HG03280 (cell line): ENCODE data around the gene TRAFD1.

ENCODE experiments used
- ATAC-seq: cut with Tn5 transposase; IDR thresholded peaks from one replicate; pipeline ENCODE4 v1.9.1; 2021; ENCODE audit warnings: mild to moderate bottlenecking, moderate library complexity; ENCODE audit not compliant: unreplicated experiment

TRAFD1 gene

DNA sequence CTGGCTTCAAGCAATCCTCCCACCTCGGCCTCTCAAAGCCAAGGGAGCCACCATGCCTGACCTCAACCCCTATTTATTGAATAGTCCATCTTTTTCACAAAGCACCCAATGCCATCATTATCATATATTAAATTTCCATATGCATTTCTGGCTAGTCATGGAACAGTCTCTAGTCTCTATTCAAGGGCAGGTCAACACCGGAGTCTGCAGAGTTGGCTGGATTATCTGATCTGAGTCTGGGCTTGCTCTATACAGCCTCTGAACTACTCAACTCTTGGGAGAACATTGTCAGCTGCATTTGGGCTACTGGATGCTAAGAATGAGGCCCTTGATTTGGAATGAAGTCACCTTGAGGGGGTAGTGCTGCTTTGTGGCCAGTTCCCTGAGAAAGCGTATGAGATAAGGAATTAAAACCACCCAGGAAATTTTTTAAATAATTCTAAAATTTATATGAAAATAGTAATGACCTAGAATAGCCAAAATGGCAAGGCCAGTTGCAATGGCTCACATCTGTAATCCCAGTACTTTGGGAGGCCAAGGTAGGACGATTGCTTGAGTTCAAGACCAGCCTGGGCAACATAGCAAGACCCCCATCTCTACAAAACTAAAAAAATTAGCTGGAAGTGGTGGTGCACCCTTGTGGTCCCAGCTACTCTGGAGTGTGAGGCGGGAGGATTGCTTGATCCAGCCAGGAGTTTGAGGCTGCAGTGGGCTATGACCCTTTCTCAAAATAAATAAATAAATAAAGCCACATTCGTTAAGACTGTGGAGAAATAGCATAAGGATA is 9.9 kb upstream of the TRAFD1 start:
- ATAC-seq = no peak

GRCh38 chr12:112116232-112117060 is 8.9 kb upstream of the TRAFD1 start:
- ATAC-seq = no peak

GRCh38 chr12:112117685-112118084 is 7.7 kb upstream of the TRAFD1 start:
- no peak for ATAC-seq

DNA sequence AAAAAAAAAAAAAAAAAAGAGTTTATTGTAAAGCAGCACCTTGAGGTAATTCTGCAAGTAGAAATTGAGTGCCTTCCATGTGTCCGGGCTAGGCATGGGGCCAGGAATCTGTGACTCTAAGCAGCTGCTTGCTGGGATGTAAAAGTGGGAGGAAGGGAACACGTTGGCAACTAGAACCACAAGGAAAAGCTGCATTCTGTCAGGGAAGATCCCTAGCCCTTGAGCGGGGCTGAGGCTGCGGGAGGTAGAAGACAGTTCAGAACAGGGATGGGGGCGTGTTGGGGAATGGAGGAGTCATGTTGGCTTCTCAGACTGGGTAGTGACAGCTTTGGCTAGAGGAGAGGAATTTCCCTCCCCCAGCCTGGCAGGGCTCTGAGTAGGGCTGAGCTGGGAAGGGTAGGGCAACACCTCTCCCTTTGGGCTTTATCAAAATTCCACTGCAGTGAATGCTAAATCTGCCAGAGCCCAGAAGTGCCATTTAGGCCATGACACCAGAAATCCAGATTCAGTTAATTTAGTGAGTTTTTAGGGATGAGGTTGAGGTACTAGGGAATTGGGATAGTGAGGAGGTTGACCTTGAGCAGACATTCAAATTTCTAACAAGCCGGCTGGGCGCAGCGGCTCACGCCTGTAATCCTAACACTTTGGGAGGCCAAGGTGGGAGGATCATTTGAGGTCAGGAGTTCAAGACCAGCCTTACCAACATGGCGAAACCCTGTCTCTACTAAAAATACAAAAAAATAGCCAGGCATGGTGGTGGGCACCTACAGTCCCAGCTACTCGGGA is 3.4 kb upstream of the TRAFD1 start:
- ATAC-seq = no peak

- ATAC-seq = no peak
Observed at GRCh38 chr12:112122823-112123690, 2.3 kb upstream of the TRAFD1 start.

DNA sequence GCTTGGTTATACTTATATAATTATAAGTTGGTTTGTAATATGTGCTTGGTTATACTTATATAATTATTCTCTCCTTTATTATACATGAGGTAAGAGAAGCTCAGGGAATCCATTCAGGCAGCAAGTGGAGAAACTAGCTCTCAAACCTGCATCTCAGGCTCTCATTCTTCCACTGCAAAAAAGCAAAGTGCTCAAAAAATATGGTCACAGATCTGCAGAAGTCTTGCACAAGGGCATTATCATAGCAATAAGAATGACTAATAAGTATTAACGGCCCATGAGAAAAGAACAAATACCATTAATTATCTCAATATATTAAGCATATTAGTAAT is 476 bp upstream of the TRAFD1 start:
- ATAC-seq = no peak

GRCh38 chr12:112126000-112126438 is 659 bp downstream of the TRAFD1 start:
- no peak for ATAC-seq

DNA sequence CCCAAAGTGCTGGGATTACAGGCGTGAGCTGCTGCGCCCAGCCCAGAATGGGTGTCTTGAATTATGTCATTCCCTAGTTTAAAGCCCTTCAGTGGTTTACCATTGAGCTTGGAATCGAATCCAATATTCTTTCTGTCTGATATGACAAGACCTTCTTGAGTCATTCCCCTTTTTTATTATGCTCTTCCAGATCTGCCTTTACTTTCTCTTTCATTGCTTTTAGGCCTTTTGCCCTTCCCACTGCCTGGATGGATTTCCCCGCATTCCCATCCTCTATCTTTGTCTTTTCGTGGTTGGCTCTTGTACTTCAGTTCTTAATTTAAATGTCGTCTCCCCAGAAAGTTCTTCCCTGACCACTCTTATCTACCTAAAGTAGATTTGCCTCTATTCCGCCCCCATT is 1.6 kb downstream of the TRAFD1 start:
- no peak for ATAC-seq

DNA sequence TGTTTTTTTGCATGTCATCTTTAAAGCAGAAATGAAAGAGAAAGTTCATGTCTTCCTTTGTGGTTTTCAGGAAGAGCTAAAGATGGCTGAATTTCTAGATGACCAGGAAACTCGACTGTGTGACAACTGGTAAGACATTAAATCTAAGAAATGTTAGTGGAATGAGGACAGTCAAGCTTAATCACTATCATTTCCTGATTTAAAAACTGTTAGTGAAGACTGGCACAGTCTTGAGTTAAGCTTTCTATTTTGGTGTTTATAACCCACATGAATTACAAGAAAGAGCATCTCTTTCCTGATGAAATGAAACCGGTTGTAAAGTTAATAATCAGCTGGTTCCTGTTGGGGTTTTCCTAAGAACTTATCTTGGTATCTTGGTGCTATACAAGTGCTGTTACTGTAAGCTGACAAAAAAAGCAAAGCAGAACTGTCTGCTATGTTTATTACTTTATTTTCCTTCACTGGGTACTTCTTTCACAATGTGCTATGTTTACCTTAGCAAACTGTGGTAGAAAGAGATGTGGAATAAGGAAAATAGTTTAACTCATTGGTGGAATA is 5.2 kb downstream of the TRAFD1 start:
- ATAC-seq = no peak

DNA sequence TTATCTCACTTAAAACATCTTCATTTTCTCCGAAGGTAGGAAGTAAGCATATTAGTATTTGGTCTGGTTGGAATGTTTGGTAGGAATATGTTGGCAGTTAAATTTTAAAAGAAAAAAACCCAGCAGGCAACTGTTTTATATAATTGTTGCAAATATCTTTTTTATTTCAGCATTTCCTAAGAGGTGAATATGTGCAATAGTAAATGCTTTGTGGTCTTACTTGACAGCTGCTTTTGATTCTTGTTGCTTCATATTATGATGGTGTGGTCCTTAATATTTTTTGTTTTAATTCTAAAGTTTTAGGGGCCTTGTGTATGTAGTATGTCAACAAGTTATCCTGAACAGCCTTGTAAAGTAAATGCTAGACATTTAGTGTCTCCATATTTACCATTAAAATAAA is 6.3 kb downstream of the TRAFD1 start:
- ATAC-seq = no peak

GRCh38 chr12:112133418-112133817 is 8.1 kb downstream of the TRAFD1 start:
- ATAC-seq = no peak

DNA sequence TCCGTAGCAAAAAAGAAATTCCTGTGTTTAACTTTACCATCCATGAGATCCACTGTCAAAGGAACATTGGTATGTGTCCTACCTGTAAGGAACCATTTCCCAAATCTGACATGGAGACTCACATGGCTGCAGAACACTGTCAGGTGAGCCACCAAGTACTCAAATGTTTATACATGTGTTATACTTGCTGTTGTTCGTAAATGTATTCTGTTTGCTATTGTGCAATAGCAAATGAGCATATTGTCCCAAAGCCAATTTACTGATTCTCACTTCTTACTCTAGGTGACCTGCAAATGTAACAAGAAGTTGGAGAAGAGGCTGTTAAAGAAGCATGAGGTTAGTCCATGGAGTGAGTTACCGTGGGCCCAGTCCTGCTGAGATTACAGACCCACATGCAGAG is 9.4 kb downstream of the TRAFD1 start:
- no peak for ATAC-seq

GRCh38 chr12:112140728-112141127 is 15.4 kb downstream of the TRAFD1 start:
- ATAC-seq = no peak

- no peak for ATAC-seq
Observed at GRCh38 chr12:112146123-112146522, 20.8 kb downstream of the TRAFD1 start.

GRCh38 chr12:112148031-112148513 is 22.7 kb downstream of the TRAFD1 start:
- no peak for ATAC-seq

- no peak for ATAC-seq
Observed at GRCh38 chr12:112149596-112149995, 24.2 kb downstream of the TRAFD1 start.

DNA sequence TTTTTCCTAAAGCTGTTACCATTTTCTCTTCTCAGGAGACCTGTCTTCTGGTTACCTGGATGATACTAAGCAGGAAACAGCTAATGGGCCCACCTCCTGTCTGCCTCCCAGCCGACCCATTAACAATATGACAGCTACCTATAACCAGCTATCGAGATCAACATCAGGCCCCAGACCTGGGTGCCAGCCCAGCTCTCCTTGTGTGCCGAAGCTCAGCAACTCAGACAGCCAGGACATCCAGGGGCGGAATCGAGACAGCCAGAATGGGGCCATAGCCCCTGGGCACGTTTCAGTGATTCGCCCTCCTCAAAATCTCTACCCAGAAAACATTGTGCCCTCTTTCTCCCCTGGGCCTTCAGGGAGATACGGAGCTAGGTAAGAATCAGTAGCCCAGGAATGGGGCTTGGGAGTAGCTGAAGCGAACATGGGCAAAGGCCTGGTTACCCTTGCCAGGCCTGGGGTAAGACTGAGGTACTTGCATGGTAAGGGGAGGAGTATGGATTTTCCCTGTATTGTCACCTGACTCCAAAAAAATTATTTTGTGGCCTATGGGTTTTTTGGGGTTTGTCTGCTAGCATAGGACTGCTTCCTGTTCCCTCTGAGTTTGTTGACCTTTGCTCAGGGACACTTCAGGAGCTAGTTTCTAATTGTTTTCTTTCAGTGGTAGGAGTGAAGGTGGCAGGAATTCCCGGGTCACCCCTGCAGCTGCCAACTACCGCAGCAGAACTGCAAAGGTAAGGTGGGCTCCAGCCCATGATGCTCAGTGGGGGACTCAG is 26.6 kb downstream of the TRAFD1 start:
- ATAC-seq = no peak

DNA sequence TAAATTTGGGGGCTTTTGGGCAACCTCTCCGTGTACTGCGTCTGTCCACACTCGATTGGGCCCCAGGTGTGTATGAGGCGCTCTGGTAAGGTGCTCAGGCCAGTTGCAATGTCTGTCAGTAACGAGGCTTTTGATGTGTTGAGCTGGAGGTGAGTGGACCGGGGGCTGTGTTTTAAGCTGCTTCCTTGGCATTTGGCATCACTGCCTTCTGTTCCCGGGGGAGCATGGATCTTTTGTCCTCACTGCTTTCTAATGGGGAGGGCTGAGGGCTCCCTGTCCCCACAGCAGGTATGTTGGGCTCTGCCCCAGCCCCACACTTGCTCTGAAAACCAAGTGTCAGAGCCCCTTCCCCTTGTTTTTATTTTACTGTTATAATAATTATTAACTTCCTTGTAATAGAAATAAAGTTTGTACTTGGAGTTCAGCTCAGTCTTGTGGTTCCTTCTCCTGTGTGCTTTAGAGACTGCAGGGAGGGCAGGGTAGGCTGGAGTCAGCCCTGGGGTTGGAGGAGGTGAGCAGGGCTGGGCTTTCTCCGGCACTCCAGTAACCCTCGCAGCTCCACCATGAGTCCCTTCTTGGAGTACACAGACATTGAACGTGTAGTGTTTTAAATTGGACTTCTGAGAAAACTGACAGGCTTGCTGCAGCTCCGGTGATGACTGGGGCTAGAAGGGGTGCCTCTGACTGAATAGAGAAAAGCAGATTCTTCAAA is 28.0 kb downstream of the TRAFD1 start:
- no peak for ATAC-seq

GRCh38 chr12:112153893-112154219 is 28.5 kb downstream of the TRAFD1 start:
- ATAC-seq = no peak
